GM13976 (cell line): ENCODE results near the gene KDM5C.

ENCODE experiments used
- DNase-seq: peaks from one replicate; pipeline ENCODE4 v3.0.0; 2012; ENCODE audit warnings: low spot score
- CTCF ChIP-seq: IDR thresholded peaks from 2 replicates; pipeline ENCODE4 v1.5.1; 2012; ENCODE audit warnings: borderline replicate concordance, mild to moderate bottlenecking; ENCODE audit not compliant: insufficient read depth; ENCODE audit errors: extremely low read depth, missing control alignments, control extremely low read depth
- in situ Hi-C: fragments of 300-500 bp; cut with MboI; formaldehyde crosslinking; loops from one replicate; pipeline ENCODE4 v1.12.0; 2022; ENCODE audit warnings: low sequenced_read_pairs, mixed read lengths, inconsistent platforms; ENCODE audit not compliant: unreplicated experiment

The KDM5C gene

GRCh38 chrX:53263597-53264094 lies 38.6 kb upstream of the KDM5C start:
- no peak for DNase-seq
- TF ChIP-seq CTCF: no peak
- in situ Hi-C loops: no loop called here

GRCh38 chrX:53262918-53263394 lies 37.9 kb upstream of the KDM5C start:
- in situ Hi-C loops: no loop called here
- no peak for DNase-seq

DNA sequence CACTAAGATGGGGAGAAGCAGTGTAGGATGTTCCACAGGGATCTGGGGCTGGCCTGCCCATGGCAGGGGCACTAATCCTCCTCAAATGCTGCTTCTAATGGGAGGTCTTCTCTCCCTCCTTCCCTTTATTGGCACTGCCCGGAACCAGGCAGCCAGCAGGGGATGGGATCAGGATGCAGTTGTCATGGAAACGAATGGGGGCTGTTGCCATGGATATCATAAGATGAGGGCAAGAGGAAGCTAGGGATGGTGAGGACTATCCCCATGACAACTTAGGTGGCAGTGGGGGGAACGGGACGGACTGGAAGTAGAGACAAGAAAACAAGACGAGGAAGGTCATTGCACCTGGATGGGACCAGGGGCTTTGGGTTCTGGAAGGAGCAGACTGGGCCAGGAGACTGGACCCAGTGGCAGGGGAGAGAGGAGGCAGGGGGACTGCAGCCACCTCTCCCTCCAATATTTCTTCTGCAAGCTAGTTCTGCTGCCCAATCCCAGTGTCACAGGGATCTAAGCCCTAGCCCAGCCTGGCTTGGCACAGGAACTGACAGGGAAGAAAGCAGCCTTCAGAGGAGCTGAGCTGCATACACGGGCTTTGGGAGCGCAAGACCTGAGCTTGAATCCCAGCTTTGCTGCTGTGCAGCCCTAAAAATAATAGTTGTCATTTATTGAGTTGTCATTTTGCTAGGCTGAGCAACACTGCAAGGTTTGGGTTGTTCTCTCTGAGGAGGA lies 37.3 kb upstream of the KDM5C start:
- no peak for TF ChIP-seq CTCF
- no peak for DNase-seq
- in situ Hi-C loops: no loop called here

More at GRCh38 chrX:53262918-53263394, 37.9 kb upstream of the KDM5C start:
- no peak for TF ChIP-seq CTCF

GRCh38 chrX:53261355-53261972 lies 36.5 kb upstream of the KDM5C start:
- in situ Hi-C loops: no loop called here
- DNase-seq: no peak
- TF ChIP-seq CTCF: no peak

DNA sequence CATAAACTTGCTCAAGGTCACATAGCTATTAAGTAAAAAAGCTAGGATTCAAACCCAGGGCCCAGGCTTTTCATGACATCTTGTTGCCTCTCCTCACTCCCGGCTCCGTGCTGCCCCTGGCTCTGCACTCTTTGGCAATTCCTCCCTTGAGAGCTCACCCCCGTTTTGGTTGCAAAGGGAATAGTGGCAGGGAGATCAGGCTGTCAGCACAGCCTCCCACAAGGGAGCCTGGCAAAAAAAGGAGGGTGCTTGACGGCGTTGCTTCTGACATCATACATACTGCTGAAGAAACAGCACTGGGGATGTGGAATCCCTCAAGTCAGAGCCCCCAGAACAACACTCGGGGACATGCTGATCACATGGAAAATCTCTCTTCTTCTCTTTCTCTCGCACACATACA lies 35.8 kb upstream of the KDM5C start:
- TF ChIP-seq CTCF: no peak
- DNase-seq: no peak
- in situ Hi-C loops: no loop called here

GRCh38 chrX:53257670-53258423 lies 32.8 kb upstream of the KDM5C start:
- in situ Hi-C loops: no loop called here
- TF ChIP-seq CTCF: no peak
- DNase-seq: no peak
